OCI-LY7 (cell line): ENCODE measurements around the gene PDIA2. TPM values are rescaled to one million over a fixed set of nuclear protein-coding genes. Genes with fewer than 3 reads are reported as not detected.
A peak's percentile ranks its signal among the peaks of the same experiment; 100 is the strongest.

Source experiments
- BruUV-seq: library from RNA; stranded (reverse); fragments of 400-500 nt; replicated peaks from 2 replicates; lab custom pipeline; 2021; lab: Mats Ljungman, UMichigan
- CTCF ChIA-PET: fragments of 300-600 bp; sonication (Branson Sonifier 250); formaldehyde crosslinking; loops from one replicate; lab custom pipeline; 2022; ENCODE audit warnings: antibody characterized with exemption; ENCODE audit not compliant: unreplicated experiment; lab: Charles Lee
- POLR2A ChIA-PET: fragments of 300-600 bp; sonication (Branson Sonifier 250); formaldehyde crosslinking; loops from one replicate; lab custom pipeline; 2022; ENCODE audit warnings: antibody characterized with exemption; lab: Charles Lee
- DNase-seq: peaks from one replicate; pipeline ENCODE4 v3.0.0-alpha.2; 2015; ENCODE audit warnings: low spot score
- H2AFZ ChIP-seq: fragments of 200-600 bp; sonication (generic), shearing (Covaris generic); 2 replicates; pipeline ENCODE4 v1.6.1; 2014; ENCODE audit warnings: mild to moderate bottlenecking, antibody characterized with exemption, low read length, moderate library complexity
- H3K27ac ChIP-seq: fragments of 200-600 bp; sonication (generic); 2 replicates; pipeline ENCODE4 v1.5.1; 2014; ENCODE audit warnings: mixed run types, low read depth, mild to moderate bottlenecking, moderate library complexity, low read length, inconsistent platforms; ENCODE audit not compliant: poor library complexity, severe bottlenecking
- H3K36me3 ChIP-seq: fragments of 200-600 bp; sonication (generic); 2 replicates; pipeline ENCODE4 v1.6.1; 2014; ENCODE audit warnings: mild to moderate bottlenecking, antibody characterized with exemption, low read length, moderate library complexity, mixed read lengths; ENCODE audit not compliant: insufficient read depth
- H3K4me1 ChIP-seq: fragments of 200-600 bp; sonication (generic); 2 replicates; pipeline ENCODE4 v1.5.1; 2014; ENCODE audit warnings: mild to moderate bottlenecking, low read length; ENCODE audit not compliant: insufficient read depth, poor library complexity, severe bottlenecking
- H3K4me2 ChIP-seq: fragments of 200-600 bp; sonication (generic); 2 replicates; pipeline ENCODE4 v1.6.1; 2014; ENCODE audit warnings: mild to moderate bottlenecking, low read length
- H3K4me3 ChIP-seq: fragments of 200-600 bp; sonication (generic); 2 replicates; pipeline ENCODE4 v1.5.1; 2014; ENCODE audit warnings: mild to moderate bottlenecking, low read depth, low read length; ENCODE audit not compliant: poor library complexity, severe bottlenecking
- H3K79me2 ChIP-seq: fragments of 200-600 bp; sonication (generic); 2 replicates; pipeline ENCODE4 v1.6.1; 2016; ENCODE audit warnings: low read depth, mild to moderate bottlenecking, low read length, moderate library complexity, mixed read lengths; ENCODE audit not compliant: insufficient read depth
- H3K9me2 ChIP-seq: fragments of 200-600 bp; sonication (generic); 2 replicates; pipeline ENCODE4 v1.6.1; 2016; ENCODE audit warnings: mild to moderate bottlenecking, low read length, mixed read lengths; ENCODE audit not compliant: insufficient read depth
- H3K9me3 ChIP-seq: fragments of 200-600 bp; sonication (generic); 2 replicates; pipeline ENCODE4 v1.6.1; 2014; ENCODE audit warnings: mild to moderate bottlenecking, mixed run types, low read length, mixed read lengths
- H4K20me1 ChIP-seq: fragments of 200-600 bp; sonication (generic); 2 replicates; pipeline ENCODE4 v1.6.1; 2014; ENCODE audit warnings: mild to moderate bottlenecking, antibody characterized with exemption, low read length, moderate library complexity, mixed read lengths; ENCODE audit not compliant: insufficient read depth
- EZH2phosphoT487 ChIP-seq: fragments of 200-600 bp; sonication (generic); IDR thresholded peaks from 2 replicates; pipeline ENCODE4 v1.6.1; 2018; ENCODE audit warnings: low read depth, borderline replicate concordance, mild to moderate bottlenecking, mixed run types, antibody characterized with exemption, low read length, moderate library complexity, mixed read lengths
- intact Hi-C: fragments of 100-400 bp; cut with micrococcal nuclease; formaldehyde crosslinking; loops from one replicate; pipeline ENCODE4 v1.10.0; 2022; ENCODE audit not compliant: unreplicated experiment
- total RNA-seq, 2 experiments: library from RNA; depleted of rRNA in 1 of 2; stranded (reverse); fragments of >200 nt in 1 of 2; shearing (Covaris generic) in 1 of 2; gene quantifications; 2 replicates each; pipeline ENCODE4 v1.2.3, GENCODE V29; 2014 to 2022
- TF ChIP-seq, protein P1 (sequence below): fragments of 200-600 bp; sonication (generic); conservative IDR thresholded peaks from 2 replicates; pipeline ENCODE4 v1.5.1; 2014; ENCODE audit warnings: mild to moderate bottlenecking, antibody characterized with exemption, low read length, moderate library complexity, mixed read lengths

The PDIA2 gene
- total RNA-seq, 2 experiments from 2014 or later: not detected

DNA sequence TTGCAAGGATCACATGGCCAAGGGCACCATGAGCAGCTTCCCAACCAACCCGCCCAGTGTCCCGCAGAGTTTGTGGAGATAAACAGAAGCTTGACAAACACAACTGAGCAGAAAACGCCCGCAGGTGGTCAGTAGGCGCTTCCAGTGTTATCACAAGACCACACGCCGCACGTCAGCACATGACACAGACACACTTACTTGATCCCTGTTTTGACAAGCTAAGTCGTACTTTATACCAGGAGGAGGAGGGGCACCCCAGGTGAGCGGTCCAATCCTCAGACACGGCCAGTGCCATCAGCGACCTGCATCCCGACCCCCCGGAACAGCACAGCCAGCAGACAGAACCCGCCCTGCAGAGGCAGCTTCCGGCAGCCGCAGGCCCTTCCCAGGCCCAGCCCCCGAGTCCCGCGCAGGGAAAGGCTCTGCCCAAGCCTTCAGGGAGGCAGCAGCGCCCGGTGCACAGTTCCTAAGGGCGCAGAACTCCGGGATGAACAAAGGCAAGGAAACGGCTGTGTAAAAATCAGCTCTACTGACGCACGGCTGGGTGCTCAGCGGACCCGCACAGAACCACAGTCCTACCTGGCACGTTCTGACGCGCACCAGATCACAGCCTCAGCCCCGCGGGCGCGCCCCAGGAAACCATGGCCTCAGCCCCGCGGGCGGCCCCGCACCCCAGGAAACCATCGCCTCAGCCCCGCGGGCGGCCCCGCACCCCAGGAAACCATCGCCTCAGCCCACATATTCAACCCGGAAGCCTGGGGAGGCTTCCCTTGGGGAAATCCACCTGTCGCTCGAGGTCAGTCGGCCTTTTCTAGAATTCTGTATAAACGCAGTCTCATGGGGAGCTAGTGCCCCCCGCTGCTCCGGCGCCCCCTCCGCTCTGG lies 41.7 kb downstream of the PDIA2 start:
- Histone ChIP-seq H3K36me3 (no peaks in the 10 kb centered on the region), H3K4me3 (no peak overlapping the region), H3K27ac (no peak overlapping the region), H3K79me2 (no peaks in the 10 kb centered on the region; the same call in 1 of the 2 replicates), H3K4me2 (peak overlapping the region; percentile 45), H3K9me3 (no peaks in the 10 kb centered on the region), H3K9me2 (no peaks in the 10 kb centered on the region), H4K20me1 (no peaks in the 10 kb centered on the region; the same call in 1 of the 2 replicates), H3K4me1 (peaks cover 26% of the 10 kb centered on the region), H2AFZ (no peak overlapping the region)
- POLR2A ChIA-PET: no interaction called here
- TF ChIP-seq EZH2phosphoT487: no peak
- TF ChIP-seq, protein P1, sequence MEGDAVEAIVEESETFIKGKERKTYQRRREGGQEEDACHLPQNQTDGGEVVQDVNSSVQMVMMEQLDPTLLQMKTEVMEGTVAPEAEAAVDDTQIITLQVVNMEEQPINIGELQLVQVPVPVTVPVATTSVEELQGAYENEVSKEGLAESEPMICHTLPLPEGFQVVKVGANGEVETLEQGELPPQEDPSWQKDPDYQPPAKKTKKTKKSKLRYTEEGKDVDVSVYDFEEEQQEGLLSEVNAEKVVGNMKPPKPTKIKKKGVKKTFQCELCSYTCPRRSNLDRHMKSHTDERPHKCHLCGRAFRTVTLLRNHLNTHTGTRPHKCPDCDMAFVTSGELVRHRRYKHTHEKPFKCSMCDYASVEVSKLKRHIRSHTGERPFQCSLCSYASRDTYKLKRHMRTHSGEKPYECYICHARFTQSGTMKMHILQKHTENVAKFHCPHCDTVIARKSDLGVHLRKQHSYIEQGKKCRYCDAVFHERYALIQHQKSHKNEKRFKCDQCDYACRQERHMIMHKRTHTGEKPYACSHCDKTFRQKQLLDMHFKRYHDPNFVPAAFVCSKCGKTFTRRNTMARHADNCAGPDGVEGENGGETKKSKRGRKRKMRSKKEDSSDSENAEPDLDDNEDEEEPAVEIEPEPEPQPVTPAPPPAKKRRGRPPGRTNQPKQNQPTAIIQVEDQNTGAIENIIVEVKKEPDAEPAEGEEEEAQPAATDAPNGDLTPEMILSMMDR: no peak
- peak; percentile 14 for DNase-seq
- CTCF ChIA-PET: no interaction called here
- intact Hi-C loops: no loop called here
- no TSS peak for BruUV-seq

DNA sequence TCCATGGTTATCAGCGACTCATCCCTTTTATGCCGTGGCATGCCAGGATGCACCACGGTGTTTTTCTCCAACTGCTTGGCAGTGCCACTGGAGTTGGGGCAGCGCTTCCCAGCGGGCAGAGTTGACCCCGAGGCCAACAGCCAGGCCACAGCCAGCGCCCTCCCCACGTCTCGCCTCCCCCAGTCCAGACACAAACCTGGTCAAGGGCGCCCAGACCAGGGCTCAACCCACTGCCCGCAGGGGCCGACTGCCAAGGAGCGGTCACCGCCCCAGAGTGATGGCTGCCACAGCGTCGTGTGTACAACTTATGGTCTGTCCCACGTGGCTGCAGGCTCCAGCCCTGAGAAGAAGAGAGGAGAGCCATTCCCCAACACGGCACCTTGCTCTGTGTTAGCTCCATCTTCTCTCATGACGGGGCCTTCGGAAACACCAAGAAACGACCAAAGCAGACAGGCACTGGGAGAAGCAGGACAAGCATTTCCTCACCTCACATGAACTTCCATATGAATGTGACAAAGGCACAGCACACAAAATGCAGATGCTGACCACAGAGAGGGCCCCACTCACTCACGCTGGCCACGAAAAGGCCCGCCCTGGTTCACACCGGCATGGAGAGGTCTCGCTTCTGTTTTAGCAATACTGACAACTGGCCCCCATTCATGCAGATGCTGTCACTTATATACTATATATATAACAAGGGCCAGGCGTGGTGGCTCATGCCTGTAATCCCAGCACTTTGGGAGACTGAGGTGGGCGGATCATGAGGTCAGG lies 42.6 kb downstream of the PDIA2 start:
- ChIA-PET CTCF (no interaction called here), POLR2A (no interaction called here)
- DNase-seq: no peak
- Histone ChIP-seq H3K36me3 (no peaks in the 10 kb centered on the region), H3K4me3 (no peak overlapping the region), H3K9me3 (no peaks in the 10 kb centered on the region), H3K4me1 (peaks cover 26% of the 10 kb centered on the region), H2AFZ (no peak overlapping the region), H3K4me2 (peak overlapping the region; percentile 45), H3K27ac (no peak overlapping the region), H3K79me2 (no peaks in the 10 kb centered on the region; the same call in 1 of the 2 replicates), H4K20me1 (no peaks in the 10 kb centered on the region; the same call in 1 of the 2 replicates), H3K9me2 (no peaks in the 10 kb centered on the region)
- no TSS peak for BruUV-seq
- no peak for TF ChIP-seq EZH2phosphoT487
- TF ChIP-seq, protein P1: no peak
- intact Hi-C loops: no loop called here
